Gastroesophageal sphincter (tissue), 3 donors: ENCODE results near the gene KLHL1.

Experiments
- CTCF ChIP-seq, 4 experiments: fragments of 200-600 bp in 2 of 4; fragments of 450-650 bp in 2 of 4; sonication (generic) in 1 of 4; IDR thresholded peaks; one replicate each; pipeline ENCODE4 v1.5.1; 2017 to 2019; ENCODE audit warnings: antibody characterized with exemption in 4 of 4, mild to moderate bottlenecking in 2 of 4, moderate library complexity in 2 of 4
- EP300 ChIP-seq: sonication (generic); formaldehyde crosslinking; IDR thresholded peaks from one replicate; pipeline ENCODE4 v1.6.1; 2017; ENCODE audit warnings: antibody characterized with exemption, mild to moderate bottlenecking

- no peak for TF ChIP-seq EP300
- no peak for TF ChIP-seq CTCF (IDR thresholded peaks at IDR 0.05)
Observed at GRCh38 chr13:69879936-69880335, 228.3 kb downstream of the KLHL1 start.
